H1 (cell line): ENCODE results near the gene UBQLN1. TPM values are rescaled to one million over a fixed set of nuclear protein-coding genes. Genes with fewer than 3 reads are reported as not detected.

ENCODE experiments used
- CTCF ChIA-PET: fragments of 300-600 bp; sonication (Branson Sonifier 250); formaldehyde crosslinking; loops from one replicate; lab custom pipeline; 2021; ENCODE audit not compliant: partially characterized antibody; lab: Charles Lee
- POLR2A ChIA-PET: fragments of 300-600 bp; sonication (Branson Sonifier 250); formaldehyde crosslinking; loops from one replicate; lab custom pipeline; 2021; ENCODE audit warnings: inconsistent platforms; ENCODE audit not compliant: partially characterized antibody; lab: Charles Lee
- DNase-seq, 2 experiments: peaks; one replicate each; pipeline versions ENCODE4 v3.0.0 to v3.0.0-alpha.2; 2010 to 2022; ENCODE audit warnings: low spot score in 2 of 2, low read depth in 1 of 2, mixed read lengths in 1 of 2
- FAIRE-seq: peaks from 2 replicates; lab custom pipeline; 2011; peaks lifted over from hg19 to GRCh38; lab: Jason Lieb, UNC
- H2AFZ ChIP-seq: 2 replicates; pipeline ENCODE4 v1.8.1; 2012; ENCODE audit warnings: low read length, inconsistent platforms
- H2AK5ac ChIP-seq: 2 replicates; pipeline ENCODE4 v1.6.1; 2013; ENCODE audit warnings: low read depth, low read length
- H2BK120ac ChIP-seq: replicated peaks from 2 replicates; pipeline ENCODE3; 2013; ENCODE audit warnings: low read depth, low read length, inconsistent platforms
- H2BK12ac ChIP-seq: 2 replicates; pipeline ENCODE4 v1.6.1; 2013; ENCODE audit warnings: low read depth, low read length
- H2BK15ac ChIP-seq: 2 replicates; pipeline ENCODE4 v1.6.1; 2013; ENCODE audit warnings: low read length
- H2BK20ac ChIP-seq: 2 replicates; pipeline ENCODE4 v1.6.1; 2013; ENCODE audit warnings: low read length
- H2BK5ac ChIP-seq: 2 replicates; pipeline ENCODE4 v1.6.1; 2013; ENCODE audit warnings: low read depth, low read length
- H3K14ac ChIP-seq: 2 replicates; pipeline ENCODE4 v1.6.1; 2013; ENCODE audit warnings: inconsistent platforms; ENCODE audit not compliant: insufficient read length
- H3K18ac ChIP-seq: 2 replicates; pipeline ENCODE4 v1.6.1; 2013; ENCODE audit warnings: low read length; ENCODE audit errors: extremely low read depth
- H3K23ac ChIP-seq: 2 replicates; pipeline ENCODE4 v1.6.1; 2013; ENCODE audit warnings: inconsistent platforms; ENCODE audit not compliant: insufficient read length
- H3K23me2 ChIP-seq: 2 replicates; pipeline ENCODE4 v1.6.1; 2013; ENCODE audit warnings: low read depth, low read length
- H3K27ac ChIP-seq: 2 replicates; pipeline ENCODE4 v1.6.1; 2011; ENCODE audit warnings: low read depth, low read length, inconsistent platforms
- H3K27me3 ChIP-seq, 4 experiments: replicated peaks in 1 of 4; 1 replicate in 1 of 4; 2 replicates in 3 of 4; pipeline versions ENCODE4 v1.6.1 to v1.8.1; 2011 to 2013; ENCODE audit warnings: low read length in 3 of 4, mild to moderate bottlenecking in 3 of 4, inconsistent platforms in 2 of 4, mixed read lengths in 2 of 4, moderate library complexity in 1 of 4; ENCODE audit not compliant: control insufficient read depth in 3 of 4, insufficient read depth in 3 of 4; ENCODE audit errors: extremely low read depth in 1 of 4
- H3K36me3 ChIP-seq, 4 experiments: 2 replicates each; pipeline versions ENCODE4 v1.6.1 to v1.8.1; 2011 to 2013; ENCODE audit warnings: mild to moderate bottlenecking in 4 of 4, low read length in 3 of 4, moderate library complexity in 2 of 4, control low read depth in 1 of 4, inconsistent platforms in 1 of 4; ENCODE audit not compliant: insufficient read depth in 4 of 4, control insufficient read depth in 2 of 4
- H3K4ac ChIP-seq: replicated peaks from 2 replicates; pipeline ENCODE3; 2013; ENCODE audit warnings: low read length, low read depth, mixed read lengths, inconsistent platforms; ENCODE audit not compliant: insufficient read length
- H3K4me1 ChIP-seq, 4 experiments: replicated peaks in 1 of 4; 1 replicate in 1 of 4; 2 replicates in 3 of 4; pipeline versions ENCODE4 v1.6.1 to v1.8.1; 2011 to 2013; ENCODE audit warnings: low read length in 3 of 4, inconsistent platforms in 2 of 4, mixed read lengths in 1 of 4; ENCODE audit not compliant: insufficient read depth in 4 of 4, control insufficient read depth in 3 of 4
- H3K4me2 ChIP-seq, 2 experiments: 2 replicates each; pipeline versions ENCODE4 v1.6.1 to v1.8.1; 2011 to 2013; ENCODE audit warnings: low read depth in 2 of 2, low read length in 2 of 2, control low read depth in 1 of 2, inconsistent platforms in 1 of 2, mild to moderate bottlenecking in 1 of 2; ENCODE audit not compliant: insufficient read depth in 1 of 2
- H3K4me3 ChIP-seq, 4 experiments: fragments of 200-600, 300-600 bp in 1 of 4; sonication (generic), shearing (Covaris generic), sonication (Bioruptor Twin) in 1 of 4; 2 replicates each; pipeline versions ENCODE4 v1.5.1 to v1.8.1; 2011 to 2016; ENCODE audit warnings: low read length in 4 of 4, low read depth in 3 of 4, control low read depth in 2 of 4, inconsistent platforms in 2 of 4, mild to moderate bottlenecking in 2 of 4, mixed read lengths in 1 of 4, moderate library complexity in 1 of 4; ENCODE audit not compliant: insufficient read depth in 2 of 4; ENCODE audit errors: extremely low read depth in 1 of 4
- H3K56ac ChIP-seq: replicated peaks from 2 replicates; pipeline ENCODE3; 2013; ENCODE audit warnings: low read depth, mild to moderate bottlenecking, mixed read lengths, low read length, inconsistent platforms; ENCODE audit not compliant: insufficient read length
- H3K79me1 ChIP-seq: 2 replicates; pipeline ENCODE4 v1.6.1; 2013; ENCODE audit warnings: low read depth, low read length, control low read depth
- H3K79me2 ChIP-seq, 2 experiments: 2 replicates each; pipeline versions ENCODE4 v1.6.1 to v1.8.1; 2012 to 2013; ENCODE audit warnings: low read length in 2 of 2, mild to moderate bottlenecking in 2 of 2, inconsistent platforms in 1 of 2; ENCODE audit not compliant: insufficient read depth in 2 of 2, control insufficient read depth in 1 of 2
- H3K9ac ChIP-seq, 4 experiments: replicated peaks in 1 of 4; 1 replicate in 1 of 4; 2 replicates in 3 of 4; pipeline versions ENCODE4 v1.6.1 to v1.8.1; 2011 to 2013; ENCODE audit warnings: low read depth in 3 of 4, low read length in 3 of 4, control low read depth in 2 of 4, mild to moderate bottlenecking in 2 of 4, moderate library complexity in 2 of 4, inconsistent platforms in 1 of 4; ENCODE audit errors: extremely low read depth in 1 of 4
- H3K9me3 ChIP-seq, 2 experiments: 2 replicates each; pipeline versions ENCODE4 v1.6.1 to v1.8.1; 2012 to 2013; ENCODE audit warnings: mild to moderate bottlenecking in 2 of 2, moderate library complexity in 2 of 2, control low read depth in 1 of 2, inconsistent platforms in 1 of 2, low read depth in 1 of 2, low read length in 1 of 2, mixed read lengths in 1 of 2; ENCODE audit not compliant: insufficient read depth in 2 of 2
- H4K20me1 ChIP-seq, 2 experiments: replicated peaks in 1 of 2; 2 replicates each; pipeline versions ENCODE3 to v1.8.1; 2011 to 2013; ENCODE audit warnings: inconsistent platforms in 2 of 2, low read length in 2 of 2, mild to moderate bottlenecking in 1 of 2; ENCODE audit not compliant: insufficient read depth in 2 of 2, control insufficient read depth in 1 of 2
- H4K5ac ChIP-seq: 2 replicates; pipeline ENCODE4 v1.6.1; 2013; ENCODE audit warnings: low read length, low read depth, mixed read lengths, inconsistent platforms; ENCODE audit not compliant: insufficient read length
- H4K8ac ChIP-seq: 2 replicates; pipeline ENCODE4 v1.8.0; 2013; ENCODE audit warnings: mild to moderate bottlenecking, moderate library complexity, low read length, inconsistent platforms; ENCODE audit not compliant: insufficient read depth; ENCODE audit errors: extremely low read depth
- H4K91ac ChIP-seq: replicated peaks from 2 replicates; pipeline ENCODE3; 2013; ENCODE audit warnings: low read length, mixed read lengths, inconsistent platforms; ENCODE audit not compliant: insufficient read length
- CBX5 ChIP-seq: fragments of 300-800, 300-1000 bp; sonication (generic); IDR thresholded peaks from 2 replicates; pipeline ENCODE4 v1.7.1; 2016; ENCODE audit warnings: antibody characterized with exemption, low read length, low read depth
- GABPA ChIP-seq: IDR thresholded peaks from 2 replicates; pipeline ENCODE4 v1.6.1; 2011; ENCODE audit warnings: mild to moderate bottlenecking, low read length, moderate library complexity, borderline replicate concordance; ENCODE audit not compliant: insufficient read depth
- JUN ChIP-seq: IDR thresholded peaks from 2 replicates; pipeline ENCODE4 v1.6.1; 2011; ENCODE audit warnings: low read depth, mild to moderate bottlenecking, improper control_type of control experiment, low read length
- KDM5A ChIP-seq: fragments of 200-600 bp; IDR thresholded peaks from 2 replicates; pipeline ENCODE4 v1.7.1; 2012; ENCODE audit warnings: mild to moderate bottlenecking, low read length, inconsistent platforms, mixed read lengths
- NRF1 ChIP-seq: IDR thresholded peaks from 2 replicates; pipeline ENCODE4 v1.6.1; 2011; ENCODE audit warnings: mild to moderate bottlenecking, low read depth, low read length, improper control_type of control experiment
- PHF8 ChIP-seq: fragments of 200-600 bp; sonication (generic); conservative IDR thresholded peaks from 2 replicates; pipeline ENCODE4 v1.7.1; 2012; ENCODE audit warnings: low read depth, mild to moderate bottlenecking, inconsistent platforms, low read length, moderate library complexity
- POU5F1 ChIP-seq: IDR thresholded peaks from 2 replicates; pipeline ENCODE4 v1.6.1; 2011; ENCODE audit warnings: low read depth, mild to moderate bottlenecking, low read length, moderate library complexity
- RAD21 ChIP-seq, 2 experiments: IDR thresholded peaks in 1 of 2; conservative IDR thresholded peaks in 1 of 2; 2 replicates each; pipeline ENCODE4 v1.6.1; 2011; ENCODE audit warnings: low read depth in 2 of 2, low read length in 2 of 2, improper control_type of control experiment in 1 of 2, inconsistent platforms in 1 of 2, mild to moderate bottlenecking in 1 of 2, moderate library complexity in 1 of 2
- RNF2 ChIP-seq: fragments of 200-900, 300-1000 bp; sonication (generic); IDR thresholded peaks from 2 replicates; pipeline ENCODE4 v1.7.1; 2016; ENCODE audit warnings: borderline replicate concordance, low read depth, mild to moderate bottlenecking, antibody characterized with exemption, low read length; ENCODE audit not compliant: poor library complexity, severe bottlenecking; ENCODE audit errors: missing control alignments
- RXRA ChIP-seq: IDR thresholded peaks from 2 replicates; pipeline ENCODE4 v1.6.1; 2011; ENCODE audit warnings: low read depth, mild to moderate bottlenecking, low read length, moderate library complexity; ENCODE audit not compliant: insufficient read depth
- SIN3A ChIP-seq, 2 experiments: IDR thresholded peaks in 1 of 2; conservative IDR thresholded peaks in 1 of 2; 2 replicates each; pipeline ENCODE4 v1.6.1; 2011 to 2012; ENCODE audit warnings: low read length in 2 of 2, improper control_type of control experiment in 1 of 2, low read depth in 1 of 2, mild to moderate bottlenecking in 1 of 2
- SP1 ChIP-seq: IDR thresholded peaks from 2 replicates; pipeline ENCODE4 v1.6.1; 2011; ENCODE audit warnings: low read depth, low read length
- SP2 ChIP-seq: IDR thresholded peaks from 2 replicates; pipeline ENCODE4 v1.6.1; 2012; ENCODE audit warnings: mild to moderate bottlenecking, low read length, inconsistent platforms
- SP4 ChIP-seq: IDR thresholded peaks from 2 replicates; pipeline ENCODE4 v1.6.1; 2012; ENCODE audit warnings: low read length, inconsistent platforms
- WGBS, 2 experiments: shearing (Covaris generic) in 1 of 2; methylation state at CpG; one replicate each; pipeline versions ENCODE4 v1.1.6 to v1.1.7; 2013 to 2015; ENCODE audit warnings: low lambda C conversion rate in 2 of 2, mixed read lengths in 2 of 2, inconsistent platforms in 1 of 2, low coverage in 1 of 2, missing lambda C conversion rate in 1 of 2; ENCODE audit not compliant: insufficient replicate concordance in 2 of 2, insufficient coverage in 1 of 2, insufficient read length in 1 of 2; ENCODE audit errors: extremely low coverage in 1 of 2, missing lambda C conversion rate in 1 of 2; 5-methylcytosine and 5-hydroxymethylcytosine counted together
- polyA plus RNA-seq, 7 experiments: library from polyadenylated mRNA; depleted of rRNA in 3 of 7; stranded (reverse) in 5 of 7; unstranded in 2 of 7; fragments of >200 nt in 5 of 7; fragments of 200-250 nt in 2 of 7; gene quantifications; 1 replicate in 5 of 7; 2 replicates in 1 of 7; 4 replicates in 1 of 7; pipeline versions ENCODE4 v1.2.1 to v1.2.3, GENCODE V29; 2011 to 2013; ENCODE audit warnings: missing spikeins in 2 of 7, mixed read lengths in 2 of 7
- total RNA-seq: library from RNA; stranded (reverse); fragmentation: NEBNext Ultra II Directional; extraction: Animal tissue kit (Norgen Biotek cat#: 25700); gene quantifications from 2 replicates; pipeline ENCODE4 v1.2.1, GENCODE V29; 2021

Gene UBQLN1
- total and polyA plus RNA-seq, 2 of the 8 experiments (the other 6 are each of a cell fraction or from before 2014, with no cell fraction given) = 62.4 to 105 TPM

DNA sequence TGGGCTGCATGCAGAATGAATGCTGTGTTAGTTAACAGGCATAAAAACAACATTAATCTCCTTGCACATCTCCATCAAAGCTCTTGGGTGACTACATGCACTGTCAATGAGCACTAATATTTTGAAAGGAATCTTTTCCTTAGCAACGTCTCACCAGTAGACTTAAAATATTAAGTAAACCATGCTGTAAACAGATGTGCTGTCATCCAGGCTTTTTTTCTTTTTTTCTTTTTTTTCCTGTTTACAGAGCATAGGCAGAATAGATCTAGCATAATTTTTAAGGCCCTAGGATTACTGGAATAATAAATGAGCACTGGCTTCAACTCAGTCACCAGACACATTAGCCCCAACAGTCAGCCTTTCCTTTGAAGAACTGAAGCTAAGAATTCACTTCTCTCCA lies 36.3 kb downstream of the UBQLN1 start:
- no peak overlapping the region for H2BK20ac ChIP-seq
- no peaks in the 10 kb centered on the region for H3K27me3 ChIP-seq
- H3K9me3 ChIP-seq = no peaks in the 10 kb centered on the region
- ChIA-PET POLR2A (no interaction called here), CTCF (interaction anchor here (1.2 kb wide), 1 partner anchor 22 kb away, joined by 4 read pairs; no protein-coding TSS in a partner anchor)
- no peak overlapping the region for H2AFZ ChIP-seq
- peaks cover 0 to 16% of the 10 kb centered on the region in 2 experiments; a peak in 2 of 4 replicates for H3K79me2 ChIP-seq
- H3K36me3 ChIP-seq = peaks cover 2 to 40% (median 25%) of the 10 kb centered on the region in 4 experiments; a peak in 6 of 8 replicates
- H2BK120ac ChIP-seq = no peak overlapping the region
- no peak for FAIRE-seq
- no peak overlapping the region for H3K56ac ChIP-seq
- H3K14ac ChIP-seq = no peak overlapping the region
- no peaks in the 10 kb centered on the region for H3K4me1 ChIP-seq
- no peak overlapping the region for H3K18ac ChIP-seq
- no peak overlapping the region for H2BK5ac ChIP-seq
- WGBS, 2 experiments = 94% methylated on average over 1 of the region's 1 CpG; no CpG with 5 or more reads in 1 of the 2 experiments
- H3K4ac ChIP-seq = no peak overlapping the region
- H3K23ac ChIP-seq = no peak overlapping the region
- H3K9ac ChIP-seq = no peak overlapping the region
- no peak for DNase-seq
- no peaks in the 10 kb centered on the region for H3K23me2 ChIP-seq
- peaks cover 3 to 6% of the 10 kb centered on the region in 2 experiments for H4K20me1 ChIP-seq
- no peak overlapping the region for H3K4me2 ChIP-seq
- no peak overlapping the region for H2AK5ac ChIP-seq
- no peak overlapping the region for H3K4me3 ChIP-seq
- no peak overlapping the region for H2BK15ac ChIP-seq
- no peak overlapping the region for H4K91ac ChIP-seq
- no peak overlapping the region for H4K5ac ChIP-seq
- H3K79me1 ChIP-seq = no peaks in the 10 kb centered on the region; the same call in 1 of the 2 replicates
- H2BK12ac ChIP-seq = no peak overlapping the region
- H3K27ac ChIP-seq = no peak overlapping the region
- no peak overlapping the region for H4K8ac ChIP-seq
- TF ChIP-seq SP1 (no peak), KDM5A (no peak), GABPA (no peak), PHF8 (no peak), SP2 (no peak), POU5F1 (no peak), RNF2 (no peak), RAD21 (IDR thresholded peaks at IDR 0.05 in 1 of 2, conservative IDR thresholded peaks at IDR 0.05 in 1 of 2; ENCODE audit: low read depth in 2 of 2, low read length in 2 of 2) (no peak), JUN (no peak), RXRA (no peak), NRF1 (no peak), CBX5 (no peak), SIN3A (conservative IDR thresholded peaks at IDR 0.05 in 1 of 2, IDR thresholded peaks at IDR 0.05 in 1 of 2; ENCODE audit: low read depth in 1 of 2, low read length in 2 of 2) (no peak), SP4 (no peak)
